ENCODE results near the gene CBX4.

DNA sequence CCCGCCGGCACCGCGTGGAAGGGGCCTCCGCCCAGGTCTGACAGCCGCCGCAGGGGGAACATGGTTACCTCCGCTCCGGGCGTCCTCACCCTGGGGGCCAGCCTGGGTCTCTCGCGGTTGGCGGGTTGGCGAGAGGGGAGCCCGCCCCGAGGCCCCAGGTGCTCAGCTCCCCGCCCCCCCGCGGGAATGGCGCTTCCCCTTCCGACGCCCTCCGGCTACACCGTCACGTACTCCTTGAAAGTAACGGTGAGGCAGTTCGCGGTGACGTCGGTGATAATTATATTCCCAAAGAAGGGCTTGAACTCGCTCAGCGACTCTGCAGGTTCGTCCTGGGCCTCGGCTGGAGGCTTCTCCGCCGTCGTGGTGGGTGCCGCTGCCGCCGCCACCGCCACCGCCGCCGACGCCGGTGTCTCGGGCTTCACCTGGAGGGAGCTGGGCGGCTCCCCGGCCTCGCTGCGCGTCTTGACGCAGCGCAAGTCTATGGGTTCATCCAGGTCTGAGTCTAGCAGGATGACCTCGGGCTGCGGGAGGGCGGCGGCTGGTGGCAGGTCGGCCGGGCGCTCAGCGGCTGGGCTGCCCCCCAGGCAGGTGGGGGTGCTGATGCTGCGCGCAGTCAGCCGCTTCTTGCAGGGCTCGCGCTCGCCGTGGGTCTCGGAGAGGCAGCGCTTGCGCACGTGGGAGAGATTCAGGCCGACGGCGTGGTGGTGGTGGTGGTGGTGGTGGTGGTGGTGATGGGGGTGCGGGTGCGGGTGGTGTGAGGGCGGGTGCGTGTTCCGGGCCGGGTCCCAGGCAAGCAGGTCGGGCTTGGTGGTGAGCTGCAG is 5.3 kb downstream of the CBX4 start:
- no peak for TF ChIP-seq POLR2A (IDR thresholded peaks at IDR 0.05)
- TF ChIP-seq, protein P1, sequence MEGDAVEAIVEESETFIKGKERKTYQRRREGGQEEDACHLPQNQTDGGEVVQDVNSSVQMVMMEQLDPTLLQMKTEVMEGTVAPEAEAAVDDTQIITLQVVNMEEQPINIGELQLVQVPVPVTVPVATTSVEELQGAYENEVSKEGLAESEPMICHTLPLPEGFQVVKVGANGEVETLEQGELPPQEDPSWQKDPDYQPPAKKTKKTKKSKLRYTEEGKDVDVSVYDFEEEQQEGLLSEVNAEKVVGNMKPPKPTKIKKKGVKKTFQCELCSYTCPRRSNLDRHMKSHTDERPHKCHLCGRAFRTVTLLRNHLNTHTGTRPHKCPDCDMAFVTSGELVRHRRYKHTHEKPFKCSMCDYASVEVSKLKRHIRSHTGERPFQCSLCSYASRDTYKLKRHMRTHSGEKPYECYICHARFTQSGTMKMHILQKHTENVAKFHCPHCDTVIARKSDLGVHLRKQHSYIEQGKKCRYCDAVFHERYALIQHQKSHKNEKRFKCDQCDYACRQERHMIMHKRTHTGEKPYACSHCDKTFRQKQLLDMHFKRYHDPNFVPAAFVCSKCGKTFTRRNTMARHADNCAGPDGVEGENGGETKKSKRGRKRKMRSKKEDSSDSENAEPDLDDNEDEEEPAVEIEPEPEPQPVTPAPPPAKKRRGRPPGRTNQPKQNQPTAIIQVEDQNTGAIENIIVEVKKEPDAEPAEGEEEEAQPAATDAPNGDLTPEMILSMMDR (IDR thresholded peaks at IDR 0.05) = no peak
